ENCODE data around the gene KIF21B. TPM values are rescaled to one million over a fixed set of nuclear protein-coding genes. Genes with fewer than 3 reads are reported as not detected.

Gene KIF21B
- total RNA-seq, 6 experiments from 2014 or later = not detected

DNA sequence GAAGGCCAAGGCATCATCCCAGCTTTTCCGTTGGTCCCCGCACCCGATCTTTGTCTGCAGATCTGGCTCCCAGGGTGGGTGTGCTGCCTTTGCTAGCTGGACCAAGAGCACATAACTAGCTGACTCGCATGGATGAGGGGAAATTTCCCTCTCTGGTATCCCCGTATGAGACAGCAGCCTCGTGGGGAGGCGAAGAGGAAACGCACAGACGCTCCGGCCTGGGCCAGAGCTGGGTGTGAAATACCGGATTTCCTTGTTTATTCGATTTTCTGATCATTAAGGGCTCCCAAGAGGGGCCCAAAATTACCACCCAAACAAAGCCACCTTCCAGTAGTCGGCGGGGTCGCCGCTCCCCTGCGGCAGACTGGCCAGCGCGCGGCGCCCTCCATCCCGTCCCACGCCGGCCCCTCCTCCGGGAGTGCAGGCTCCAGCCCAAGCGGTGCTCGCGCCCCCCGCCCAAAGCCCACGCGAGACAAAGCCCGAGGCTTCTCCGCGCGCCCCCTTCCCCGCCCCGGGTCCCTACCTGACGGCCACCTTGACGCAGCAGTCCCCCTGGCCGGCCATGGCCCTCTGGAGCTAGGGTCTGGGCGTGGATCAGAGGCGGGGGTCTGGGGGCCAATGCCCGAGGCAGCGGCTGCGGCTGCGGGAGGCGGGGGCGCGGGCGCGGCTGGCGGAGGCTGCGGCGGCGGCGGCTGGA lies 546 bp downstream of the KIF21B start:
- Mint-ChIP-seq H3K27me3 (ENCODE audit: insufficient read depth) (peaks cover 39% of the 10 kb centered on the region), H3K36me3 (ENCODE audit: low read depth) (no peaks in the 10 kb centered on the region), H3K9me3 (no peaks in the 10 kb centered on the region), H3K27ac (no peak overlapping the region), H3K4me1 (ENCODE audit: low read depth) (peaks cover 21% of the 10 kb centered on the region), H3K4me3 (no peak overlapping the region)
- TF ChIP-seq, protein P1, sequence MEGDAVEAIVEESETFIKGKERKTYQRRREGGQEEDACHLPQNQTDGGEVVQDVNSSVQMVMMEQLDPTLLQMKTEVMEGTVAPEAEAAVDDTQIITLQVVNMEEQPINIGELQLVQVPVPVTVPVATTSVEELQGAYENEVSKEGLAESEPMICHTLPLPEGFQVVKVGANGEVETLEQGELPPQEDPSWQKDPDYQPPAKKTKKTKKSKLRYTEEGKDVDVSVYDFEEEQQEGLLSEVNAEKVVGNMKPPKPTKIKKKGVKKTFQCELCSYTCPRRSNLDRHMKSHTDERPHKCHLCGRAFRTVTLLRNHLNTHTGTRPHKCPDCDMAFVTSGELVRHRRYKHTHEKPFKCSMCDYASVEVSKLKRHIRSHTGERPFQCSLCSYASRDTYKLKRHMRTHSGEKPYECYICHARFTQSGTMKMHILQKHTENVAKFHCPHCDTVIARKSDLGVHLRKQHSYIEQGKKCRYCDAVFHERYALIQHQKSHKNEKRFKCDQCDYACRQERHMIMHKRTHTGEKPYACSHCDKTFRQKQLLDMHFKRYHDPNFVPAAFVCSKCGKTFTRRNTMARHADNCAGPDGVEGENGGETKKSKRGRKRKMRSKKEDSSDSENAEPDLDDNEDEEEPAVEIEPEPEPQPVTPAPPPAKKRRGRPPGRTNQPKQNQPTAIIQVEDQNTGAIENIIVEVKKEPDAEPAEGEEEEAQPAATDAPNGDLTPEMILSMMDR (IDR thresholded peaks at IDR 0.05) = no peak
- no peak for DNase-seq

DNA sequence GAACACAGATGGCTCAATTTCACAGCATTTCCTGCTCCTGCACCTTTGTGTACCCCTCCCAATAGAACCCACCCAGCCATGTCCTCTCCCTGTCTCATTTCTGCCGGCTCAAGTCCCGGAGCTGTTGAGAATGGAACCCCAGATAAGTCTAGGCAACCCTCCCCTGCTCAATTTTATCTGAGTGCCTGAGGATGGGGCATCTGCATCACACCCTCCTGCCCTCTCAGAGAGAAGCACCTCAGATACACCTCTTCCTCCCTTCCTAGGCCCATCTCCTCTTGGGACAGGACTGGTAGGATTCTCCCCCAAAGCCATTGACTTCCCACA lies 1.1 kb downstream of the KIF21B start:
- peaks cover 21% of the 10 kb centered on the region for H3K4me1 Mint-ChIP-seq (ENCODE audit: low read depth)
- no peaks in the 10 kb centered on the region for H3K36me3 Mint-ChIP-seq (ENCODE audit: low read depth)
- H3K27ac Mint-ChIP-seq = no peak overlapping the region
- peaks cover 40% of the 10 kb centered on the region for H3K27me3 Mint-ChIP-seq (ENCODE audit: insufficient read depth)
- H3K9me3 Mint-ChIP-seq = no peaks in the 10 kb centered on the region
- TF ChIP-seq, protein P1 (IDR thresholded peaks at IDR 0.05) = no peak
- DNase-seq = no peak
- no peak overlapping the region for H3K4me3 Mint-ChIP-seq

DNA sequence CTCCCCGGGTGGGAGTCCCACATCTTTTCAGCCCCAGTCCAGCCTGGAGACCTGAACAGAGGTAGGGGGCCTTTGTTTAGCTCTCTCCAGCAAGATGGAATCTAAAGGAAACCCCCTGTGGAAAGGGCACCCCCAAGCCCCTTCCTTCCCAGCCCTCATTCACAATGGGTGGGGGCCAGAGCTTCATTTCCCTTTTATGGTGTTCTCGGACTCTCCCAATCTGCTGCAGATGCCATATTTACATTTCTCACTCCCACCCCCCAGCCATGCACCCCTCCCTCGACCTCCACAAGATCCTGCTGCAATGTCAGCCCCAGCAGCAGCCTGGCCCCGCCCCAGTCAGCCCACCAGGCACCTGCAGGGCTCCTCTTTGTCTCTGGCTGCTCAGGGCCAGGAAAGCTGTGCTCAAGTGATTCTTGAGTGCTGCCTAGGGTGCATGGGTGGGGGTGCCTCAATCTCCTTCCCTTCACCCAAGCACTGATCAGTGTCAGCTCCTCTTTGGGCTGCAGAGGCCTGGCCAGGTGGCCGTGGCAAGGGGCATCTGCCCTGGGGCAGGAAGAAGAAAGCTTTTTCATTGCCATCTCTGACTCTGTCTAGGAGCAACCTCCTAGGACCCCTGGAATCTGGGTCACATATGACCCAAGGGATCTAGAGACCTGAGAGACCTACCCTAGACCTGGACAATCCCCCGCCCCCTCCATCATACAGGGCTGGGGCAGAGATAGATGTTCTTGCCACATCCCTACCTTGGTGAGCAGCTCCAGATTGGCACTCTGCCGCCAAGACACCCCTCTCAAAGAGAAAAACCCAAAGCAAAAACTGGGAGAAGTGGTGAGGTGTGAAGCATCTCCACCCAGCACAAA lies 1.7 kb downstream of the KIF21B start:
- Mint-ChIP-seq H3K27ac (no peak overlapping the region), H3K36me3 (ENCODE audit: low read depth) (no peaks in the 10 kb centered on the region), H3K4me3 (no peak overlapping the region), H3K4me1 (ENCODE audit: low read depth) (peaks cover 21% of the 10 kb centered on the region), H3K9me3 (no peaks in the 10 kb centered on the region), H3K27me3 (ENCODE audit: insufficient read depth) (peaks cover 38% of the 10 kb centered on the region)
- TF ChIP-seq, protein P1 (IDR thresholded peaks at IDR 0.05) = no peak
- DNase-seq = no peak

DNA sequence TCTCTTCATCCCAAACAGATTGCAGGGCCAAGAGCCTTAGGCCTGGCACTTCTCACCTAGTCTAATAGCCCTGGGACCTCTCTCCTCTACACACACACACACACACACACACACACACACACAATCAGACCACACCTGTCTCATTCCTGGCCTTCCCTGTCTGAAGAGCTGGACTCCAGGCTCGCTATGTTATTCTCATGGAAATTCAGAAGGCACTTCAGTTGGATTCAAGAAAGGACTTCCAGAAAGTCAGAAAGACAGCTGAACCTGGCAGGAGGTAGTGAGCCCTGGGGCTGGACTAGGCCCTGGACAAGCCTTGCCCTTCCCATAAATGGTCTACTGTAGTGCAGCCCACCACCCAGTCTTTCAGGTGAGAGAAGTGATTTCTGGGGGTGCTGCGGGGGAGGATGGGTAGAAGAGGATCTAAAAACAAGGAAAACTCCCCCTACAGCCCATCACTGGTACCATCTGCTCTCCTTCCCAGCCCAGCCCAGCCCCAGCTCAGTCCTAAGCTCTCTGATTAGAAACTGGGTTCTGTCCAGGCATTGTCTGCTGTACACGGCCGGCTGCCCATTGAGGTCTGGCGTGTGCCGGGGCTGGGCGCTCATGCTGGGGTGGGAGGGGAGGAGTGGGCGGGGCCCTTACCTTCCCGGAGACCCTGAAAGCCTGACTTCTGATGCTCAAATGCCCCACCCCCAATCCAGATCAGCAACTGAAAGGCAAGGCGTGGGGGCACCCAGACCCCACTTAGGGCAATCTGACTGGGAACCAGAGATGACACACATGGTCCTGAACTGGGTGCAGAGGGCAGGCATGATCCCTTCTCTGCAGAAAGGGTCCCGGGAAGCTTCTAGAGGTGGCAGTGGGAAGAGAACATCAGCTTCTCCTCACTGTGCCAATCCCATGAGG lies 2.5 kb downstream of the KIF21B start:
- no peak for DNase-seq
- no peak overlapping the region for H3K4me3 Mint-ChIP-seq
- peaks cover 43% of the 10 kb centered on the region for H3K27me3 Mint-ChIP-seq (ENCODE audit: insufficient read depth)
- H3K36me3 Mint-ChIP-seq (ENCODE audit: low read depth) = no peaks in the 10 kb centered on the region
- H3K9me3 Mint-ChIP-seq = no peaks in the 10 kb centered on the region
- TF ChIP-seq, protein P1 (IDR thresholded peaks at IDR 0.05) = peak; percentile 43
- H3K4me1 Mint-ChIP-seq (ENCODE audit: low read depth) = peaks cover 13% of the 10 kb centered on the region
- H3K27ac Mint-ChIP-seq = no peak overlapping the region

DNA sequence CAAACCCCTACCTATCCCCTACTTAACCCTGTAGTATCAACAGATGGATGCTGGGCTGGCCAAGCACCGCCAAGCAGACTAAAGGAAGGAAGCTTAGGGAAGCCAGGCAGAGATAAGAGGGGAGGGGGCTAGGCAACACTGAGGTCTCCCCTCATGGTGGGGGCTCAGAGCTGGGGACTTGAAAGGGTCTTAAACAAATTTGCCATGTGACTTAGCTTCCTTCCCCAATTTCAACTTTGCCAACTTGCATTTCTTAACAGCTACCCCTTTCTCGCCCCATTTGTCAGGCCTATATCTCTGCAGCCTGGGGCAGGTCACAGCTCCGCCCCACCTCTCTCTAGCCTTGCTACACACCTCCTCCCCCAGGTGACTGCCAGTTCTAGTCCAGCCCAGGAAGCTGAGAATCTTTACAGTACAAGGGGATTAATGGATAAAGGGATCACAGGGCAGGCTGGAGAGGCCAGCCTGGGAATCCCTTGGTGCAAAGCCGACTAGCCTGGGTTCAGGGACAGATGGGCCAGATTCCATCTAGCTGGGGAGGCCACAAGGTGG lies 3.4 kb downstream of the KIF21B start:
- Mint-ChIP-seq H3K27ac (no peak overlapping the region), H3K27me3 (ENCODE audit: insufficient read depth) (peaks cover 43% of the 10 kb centered on the region), H3K9me3 (no peaks in the 10 kb centered on the region), H3K4me3 (no peak overlapping the region), H3K4me1 (ENCODE audit: low read depth) (peaks cover 7% of the 10 kb centered on the region), H3K36me3 (ENCODE audit: low read depth) (no peaks in the 10 kb centered on the region)
- TF ChIP-seq, protein P1 (IDR thresholded peaks at IDR 0.05) = no peak
- DNase-seq = no peak

Measured in HFFc6 (cell line).